Measurements from ENCODE around the gene LRMDA.

The LRMDA gene

GRCh38 chr10:76433161-76434005 is 1002.0 kb downstream of the LRMDA start:
- TF ChIP-seq EGR1 (IDR thresholded peaks at IDR 0.05), result no peak
- no peak for TF ChIP-seq ZBTB7A (IDR thresholded peaks at IDR 0.05; ENCODE audit: low read depth)
- TF ChIP-seq REST (IDR thresholded peaks at IDR 0.05; ENCODE audit: low read depth), result no peak
- no peak for TF ChIP-seq USF1 (IDR thresholded peaks at IDR 0.05)
- TF ChIP-seq CEBPB (IDR thresholded peaks at IDR 0.05), result no peak
- no peak for TF ChIP-seq MAX (IDR thresholded peaks at IDR 0.05)
- no peak for TF ChIP-seq TCF12 (IDR thresholded peaks at IDR 0.05; ENCODE audit: low read depth)
- no peak for TF ChIP-seq CREB1 (IDR thresholded peaks at IDR 0.05; ENCODE audit: low read depth)
- no peak for TF ChIP-seq NFIC (IDR thresholded peaks at IDR 0.05)
- TF ChIP-seq YY1 (IDR thresholded peaks at IDR 0.05; ENCODE audit: low read depth), result no peak
- TF ChIP-seq TEAD4 (IDR thresholded peaks at IDR 0.05), result no peak
- no peak for TF ChIP-seq EP300 (IDR thresholded peaks at IDR 0.05; ENCODE audit: borderline replicate concordance)
- TF ChIP-seq TAF1 (IDR thresholded peaks at IDR 0.05; ENCODE audit: low read depth), result no peak
- TF ChIP-seq FOXM1 (IDR thresholded peaks at IDR 0.05; ENCODE audit: borderline replicate concordance, low read depth), result no peak

- TF ChIP-seq CREB1 (IDR thresholded peaks at IDR 0.05; ENCODE audit: low read depth), result no peak
- no peak for TF ChIP-seq EP300 (IDR thresholded peaks at IDR 0.05; ENCODE audit: borderline replicate concordance)
- TF ChIP-seq TCF12 (IDR thresholded peaks at IDR 0.05; ENCODE audit: low read depth), result no peak
- no peak for TF ChIP-seq CEBPB (IDR thresholded peaks at IDR 0.05)
- TF ChIP-seq TAF1 (IDR thresholded peaks at IDR 0.05; ENCODE audit: low read depth), result no peak
- TF ChIP-seq EGR1 (IDR thresholded peaks at IDR 0.05), result no peak
- TF ChIP-seq USF1 (IDR thresholded peaks at IDR 0.05), result no peak
- no peak for TF ChIP-seq NFIC (IDR thresholded peaks at IDR 0.05)
Measured at GRCh38 chr10:76435157-76435556, 1003.7 kb downstream of the LRMDA start.

GRCh38 chr10:76436401-76436811 is 1005.0 kb downstream of the LRMDA start:
- TF ChIP-seq RAD21 (IDR thresholded peaks at IDR 0.05; ENCODE audit: low read depth) (no peak), FOXM1 (IDR thresholded peaks at IDR 0.05; ENCODE audit: borderline replicate concordance, low read depth) (no peak), ZBTB7A (IDR thresholded peaks at IDR 0.05; ENCODE audit: low read depth) (no peak), YY1 (IDR thresholded peaks at IDR 0.05; ENCODE audit: low read depth) (no peak), TEAD4 (IDR thresholded peaks at IDR 0.05) (no peak), CEBPB (IDR thresholded peaks at IDR 0.05) (no peak), TAF1 (IDR thresholded peaks at IDR 0.05; ENCODE audit: low read depth) (no peak)

- TF ChIP-seq TEAD4 (IDR thresholded peaks at IDR 0.05) (no peak), CREB1 (IDR thresholded peaks at IDR 0.05; ENCODE audit: low read depth) (no peak), EP300 (IDR thresholded peaks at IDR 0.05; ENCODE audit: borderline replicate concordance) (no peak), MAX (IDR thresholded peaks at IDR 0.05) (no peak), NFIC (IDR thresholded peaks at IDR 0.05) (no peak), TCF12 (IDR thresholded peaks at IDR 0.05; ENCODE audit: low read depth) (no peak)
Measured at GRCh38 chr10:76436981-76437380, 1005.6 kb downstream of the LRMDA start.

GRCh38 chr10:76440426-76440825 is 1009.0 kb downstream of the LRMDA start:
- TF ChIP-seq EP300 (IDR thresholded peaks at IDR 0.05; ENCODE audit: borderline replicate concordance), result no peak
- no peak for TF ChIP-seq CEBPB (IDR thresholded peaks at IDR 0.05)
- no peak for TF ChIP-seq ZBTB7A (IDR thresholded peaks at IDR 0.05; ENCODE audit: low read depth)
- no peak for TF ChIP-seq TAF1 (IDR thresholded peaks at IDR 0.05; ENCODE audit: low read depth)
- TF ChIP-seq MAX (IDR thresholded peaks at IDR 0.05), result no peak
- TF ChIP-seq RAD21 (IDR thresholded peaks at IDR 0.05; ENCODE audit: low read depth), result no peak
- TF ChIP-seq TCF12 (IDR thresholded peaks at IDR 0.05; ENCODE audit: low read depth), result no peak
- no peak for TF ChIP-seq EGR1 (IDR thresholded peaks at IDR 0.05)
- no peak for TF ChIP-seq TEAD4 (IDR thresholded peaks at IDR 0.05)
- TF ChIP-seq USF1 (IDR thresholded peaks at IDR 0.05), result no peak
- TF ChIP-seq CREB1 (IDR thresholded peaks at IDR 0.05; ENCODE audit: low read depth), result no peak
- no peak for TF ChIP-seq NFIC (IDR thresholded peaks at IDR 0.05)
- TF ChIP-seq YY1 (IDR thresholded peaks at IDR 0.05; ENCODE audit: low read depth), result no peak
- no peak for TF ChIP-seq REST (IDR thresholded peaks at IDR 0.05; ENCODE audit: low read depth)
- no peak for TF ChIP-seq FOXM1 (IDR thresholded peaks at IDR 0.05; ENCODE audit: borderline replicate concordance, low read depth)

Measured in Ishikawa (cell line).